PFSK-1 (cell line): ENCODE data around the gene TYK2.

ENCODE experiments used
- POLR2AphosphoS5 ChIP-seq: IDR thresholded peaks from 2 replicates; pipeline ENCODE4 v1.6.1; 2012; ENCODE audit warnings: low read depth, mild to moderate bottlenecking, control low read depth, low read length, moderate library complexity
- TAF1 ChIP-seq: IDR thresholded peaks from 2 replicates; pipeline ENCODE4 v1.6.1; 2012; ENCODE audit warnings: low read length, control low read depth, borderline replicate concordance; ENCODE audit not compliant: insufficient read depth
- TF ChIP-seq, protein P1 (sequence below), 2 experiments: IDR thresholded peaks; 2 replicates each; pipeline versions ENCODE4 v1.6.1 to v1.8.0; 2011 to 2012; ENCODE audit warnings: low read depth in 2 of 2, low read length in 2 of 2, control low read depth in 1 of 2, inconsistent platforms in 1 of 2, mild to moderate bottlenecking in 1 of 2, moderate library complexity in 1 of 2; ENCODE audit not compliant: insufficient read depth in 1 of 2

DNA sequence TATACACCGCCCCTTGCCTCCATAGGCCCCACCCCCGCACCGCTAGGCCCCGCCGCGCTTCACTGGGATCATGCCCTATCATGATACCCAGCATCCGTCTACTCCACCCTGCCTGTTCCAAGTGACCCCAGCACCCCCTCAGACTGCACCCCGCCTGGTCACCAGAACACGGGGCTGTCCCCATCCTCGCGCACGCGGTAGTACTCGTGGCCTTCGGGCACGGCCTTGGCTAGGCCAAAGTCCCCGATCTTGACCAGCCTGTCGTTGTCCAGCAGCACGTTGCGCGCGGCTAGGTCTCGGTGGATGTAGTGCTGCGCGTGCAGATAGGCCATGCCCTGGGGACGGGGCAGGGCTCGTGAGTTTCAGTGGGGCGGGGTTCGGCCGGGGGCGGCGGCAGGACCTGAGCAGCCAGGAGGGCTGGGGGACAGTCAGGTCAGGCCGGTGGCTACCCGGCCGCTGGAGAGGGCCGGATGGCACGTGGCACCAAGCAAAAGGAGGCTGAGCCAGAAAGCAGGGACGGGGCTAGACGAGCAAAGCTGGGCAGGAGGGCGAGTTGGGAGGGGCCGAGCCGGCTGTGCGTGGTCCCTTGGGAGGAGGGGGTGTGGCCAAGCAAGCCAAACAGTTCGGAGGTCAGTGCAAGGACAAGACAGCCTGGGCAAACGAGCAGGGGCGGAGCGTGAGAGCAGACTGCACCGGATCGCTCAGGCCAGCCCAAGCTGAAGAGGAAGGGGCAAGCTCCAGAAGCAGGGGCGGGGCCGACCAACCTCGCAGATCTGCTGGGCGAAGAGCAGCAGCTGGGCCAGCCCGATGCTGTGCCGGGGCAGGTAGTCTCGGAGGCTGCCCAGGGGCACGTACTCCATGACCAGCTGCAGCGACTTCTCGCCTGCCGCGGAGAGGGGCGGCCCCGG is 27.4 kb downstream of the TYK2 start:
- TF ChIP-seq POLR2AphosphoS5 (no peak), TAF1 (no peak)
- TF ChIP-seq, protein P1, sequence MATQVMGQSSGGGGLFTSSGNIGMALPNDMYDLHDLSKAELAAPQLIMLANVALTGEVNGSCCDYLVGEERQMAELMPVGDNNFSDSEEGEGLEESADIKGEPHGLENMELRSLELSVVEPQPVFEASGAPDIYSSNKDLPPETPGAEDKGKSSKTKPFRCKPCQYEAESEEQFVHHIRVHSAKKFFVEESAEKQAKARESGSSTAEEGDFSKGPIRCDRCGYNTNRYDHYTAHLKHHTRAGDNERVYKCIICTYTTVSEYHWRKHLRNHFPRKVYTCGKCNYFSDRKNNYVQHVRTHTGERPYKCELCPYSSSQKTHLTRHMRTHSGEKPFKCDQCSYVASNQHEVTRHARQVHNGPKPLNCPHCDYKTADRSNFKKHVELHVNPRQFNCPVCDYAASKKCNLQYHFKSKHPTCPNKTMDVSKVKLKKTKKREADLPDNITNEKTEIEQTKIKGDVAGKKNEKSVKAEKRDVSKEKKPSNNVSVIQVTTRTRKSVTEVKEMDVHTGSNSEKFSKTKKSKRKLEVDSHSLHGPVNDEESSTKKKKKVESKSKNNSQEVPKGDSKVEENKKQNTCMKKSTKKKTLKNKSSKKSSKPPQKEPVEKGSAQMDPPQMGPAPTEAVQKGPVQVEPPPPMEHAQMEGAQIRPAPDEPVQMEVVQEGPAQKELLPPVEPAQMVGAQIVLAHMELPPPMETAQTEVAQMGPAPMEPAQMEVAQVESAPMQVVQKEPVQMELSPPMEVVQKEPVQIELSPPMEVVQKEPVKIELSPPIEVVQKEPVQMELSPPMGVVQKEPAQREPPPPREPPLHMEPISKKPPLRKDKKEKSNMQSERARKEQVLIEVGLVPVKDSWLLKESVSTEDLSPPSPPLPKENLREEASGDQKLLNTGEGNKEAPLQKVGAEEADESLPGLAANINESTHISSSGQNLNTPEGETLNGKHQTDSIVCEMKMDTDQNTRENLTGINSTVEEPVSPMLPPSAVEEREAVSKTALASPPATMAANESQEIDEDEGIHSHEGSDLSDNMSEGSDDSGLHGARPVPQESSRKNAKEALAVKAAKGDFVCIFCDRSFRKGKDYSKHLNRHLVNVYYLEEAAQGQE (IDR thresholded peaks at IDR 0.05; ENCODE audit: insufficient read depth in 1 of 2, low read depth in 2 of 2, low read length in 2 of 2), result no peak
